ENCODE data around the gene QRICH1. TPM values are rescaled to one million over a fixed set of nuclear protein-coding genes. Genes with fewer than 3 reads are reported as not detected.

The QRICH1 gene
- total RNA-seq, 4 donors from 2014 or later: 69.0 to 140 (median 104) TPM

GRCh38 chr3:49098429-49098828 is 4.6 kb upstream of the QRICH1 start:
- no peak for DNase-seq
- TF ChIP-seq POLR2A (IDR thresholded peaks at IDR 0.05): no peak
- no peak for TF ChIP-seq CTCF (IDR thresholded peaks at IDR 0.05)
- intact Hi-C loops (cut with DNase I; ENCODE audit: low total_unique reads): no loop called here
- Histone ChIP-seq H3K4me1 (peaks cover 4 to 5% of the 10 kb centered on the region in 2 donors), H3K9me3 (no peaks in the 10 kb centered on the region), H3K27me3 (no peaks in the 10 kb centered on the region), H3K4me3 (no peak overlapping the region), H3K36me3 (no peaks in the 10 kb centered on the region), H3K27ac (no peak overlapping the region)

DNA sequence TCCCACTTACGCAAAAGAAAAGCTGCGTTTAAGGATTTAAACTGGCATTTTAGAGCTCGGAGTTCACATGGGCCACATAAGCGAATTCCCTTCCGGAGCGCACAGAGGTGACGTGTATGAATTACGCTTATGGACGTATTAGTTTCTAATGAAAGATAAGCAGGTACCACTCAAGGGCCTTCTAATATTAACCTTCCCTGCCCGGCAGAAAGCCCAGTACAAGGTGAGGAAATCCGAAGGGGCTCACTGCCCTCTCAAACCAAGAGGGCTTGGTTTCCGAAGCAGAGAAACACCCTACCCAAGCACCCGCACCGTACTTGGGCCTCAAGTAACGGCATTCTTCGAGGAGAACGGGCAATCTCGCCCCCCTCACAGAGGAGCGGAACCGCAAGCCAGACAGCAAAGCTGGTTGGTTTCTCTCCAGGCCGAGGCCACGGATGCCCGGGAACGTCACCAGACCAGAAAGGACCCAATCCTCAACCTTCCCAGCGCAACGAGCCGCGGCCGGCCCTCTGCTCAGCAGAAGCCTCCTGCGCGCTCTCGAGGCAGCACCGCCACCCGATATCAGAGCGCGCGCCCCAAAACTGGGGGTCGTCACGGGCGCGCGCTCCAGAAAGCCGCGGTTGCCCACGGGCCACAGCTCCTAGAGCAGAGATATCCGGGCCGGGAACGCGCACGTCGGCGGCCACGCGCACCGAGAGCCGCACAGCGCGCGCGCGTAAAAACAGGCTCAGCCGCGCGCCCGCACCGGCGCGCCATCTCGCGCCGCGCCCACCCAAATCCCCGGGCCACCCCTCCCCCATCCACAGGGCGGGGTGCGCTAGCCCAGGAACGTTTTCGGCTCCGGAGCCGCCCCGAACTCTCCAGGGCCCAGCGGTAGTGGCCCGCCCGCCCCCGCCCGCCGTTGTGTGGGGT is 676 bp downstream of the QRICH1 start:
- H3K4me1 ChIP-seq: peaks cover 4 to 11% of the 10 kb centered on the region in 2 donors
- intact Hi-C loops (cut with DNase I; ENCODE audit: low total_unique reads): no loop called here
- H3K27ac ChIP-seq: peak overlapping the region; percentile 91 to 94
- no peaks in the 10 kb centered on the region for H3K9me3 ChIP-seq
- no peaks in the 10 kb centered on the region for H3K36me3 ChIP-seq
- H3K4me3 ChIP-seq: peak overlapping the region; percentile 65 to 89
- no peaks in the 10 kb centered on the region for H3K27me3 ChIP-seq
- DNase-seq: peak; percentile 58 to 74
- TF ChIP-seq POLR2A (IDR thresholded peaks at IDR 0.05) (no peak), CTCF (IDR thresholded peaks at IDR 0.05) (no peak)

DNA sequence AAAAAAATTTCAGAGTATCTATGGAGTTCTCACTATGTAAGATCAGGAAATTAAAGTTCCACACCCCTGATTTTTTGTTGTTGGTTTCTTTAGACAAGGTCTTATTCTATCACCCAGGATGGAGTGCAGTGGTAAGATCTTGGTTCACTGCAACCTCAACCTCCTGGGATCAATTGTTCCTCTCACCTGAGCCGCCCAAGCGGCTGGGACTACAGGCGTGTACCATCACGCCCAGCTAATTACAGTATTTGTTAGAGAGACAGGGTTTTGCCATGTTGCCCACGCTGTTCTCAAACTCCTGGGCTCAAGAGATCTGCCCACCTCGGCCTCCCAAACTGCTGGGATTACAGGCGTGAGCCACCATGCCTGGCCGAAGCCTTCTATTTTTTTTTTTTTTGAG is 12.4 kb downstream of the QRICH1 start:
- Histone ChIP-seq H3K27me3 (no peaks in the 10 kb centered on the region), H3K4me1 (no peaks in the 10 kb centered on the region), H3K27ac (no peak overlapping the region), H3K36me3 (no peaks in the 10 kb centered on the region), H3K4me3 (no peak overlapping the region), H3K9me3 (no peaks in the 10 kb centered on the region)
- TF ChIP-seq POLR2A (IDR thresholded peaks at IDR 0.05): no peak
- no peak for TF ChIP-seq CTCF (IDR thresholded peaks at IDR 0.05)
- intact Hi-C loops (cut with DNase I; ENCODE audit: low total_unique reads): no loop called here
- no peak for DNase-seq

DNA sequence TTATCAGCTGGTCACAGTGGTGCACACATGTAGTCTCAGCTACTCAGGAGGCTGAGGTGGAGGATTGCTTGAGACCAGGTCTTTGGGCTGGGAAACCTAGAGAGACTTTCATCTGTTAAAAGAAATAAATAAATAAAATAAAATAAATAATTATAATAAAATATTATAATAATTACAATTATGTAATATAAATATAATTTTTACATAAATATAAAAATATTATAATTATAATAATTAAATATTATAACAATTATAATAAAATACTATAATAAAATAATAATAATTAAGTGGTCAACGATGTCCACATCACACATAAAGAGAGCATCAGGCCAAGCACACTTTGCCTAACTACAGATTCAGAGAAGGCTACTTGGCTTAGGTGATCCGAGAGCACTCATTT is 14.6 kb downstream of the QRICH1 start:
- intact Hi-C loops (cut with DNase I; ENCODE audit: low total_unique reads): no loop called here
- TF ChIP-seq CTCF (IDR thresholded peaks at IDR 0.05): no peak
- TF ChIP-seq POLR2A (IDR thresholded peaks at IDR 0.05): no peak
- no peaks in the 10 kb centered on the region for H3K36me3 ChIP-seq

GRCh38 chr3:49076646-49077045 is 17.2 kb downstream of the QRICH1 start:
- Histone ChIP-seq H3K36me3 (no peaks in the 10 kb centered on the region), H3K4me3 (no peak overlapping the region), H3K4me1 (no peaks in the 10 kb centered on the region), H3K27me3 (no peaks in the 10 kb centered on the region), H3K9me3 (no peaks in the 10 kb centered on the region), H3K27ac (no peak overlapping the region)
- TF ChIP-seq CTCF (IDR thresholded peaks at IDR 0.05): no peak
- no peak for TF ChIP-seq POLR2A (IDR thresholded peaks at IDR 0.05)
- intact Hi-C loops (cut with DNase I; ENCODE audit: low total_unique reads): no loop called here
- DNase-seq: no peak

More for the DNA sequence above, 14.6 kb downstream of the QRICH1 start:
- DNase-seq: no peak
- Histone ChIP-seq H3K27me3 (no peaks in the 10 kb centered on the region), H3K4me3 (no peak overlapping the region), H3K4me1 (no peaks in the 10 kb centered on the region), H3K9me3 (no peaks in the 10 kb centered on the region), H3K27ac (no peak overlapping the region)

All from uterus (tissue), 4 donors.